ENCODE data around the gene ZBTB9.

DNA sequence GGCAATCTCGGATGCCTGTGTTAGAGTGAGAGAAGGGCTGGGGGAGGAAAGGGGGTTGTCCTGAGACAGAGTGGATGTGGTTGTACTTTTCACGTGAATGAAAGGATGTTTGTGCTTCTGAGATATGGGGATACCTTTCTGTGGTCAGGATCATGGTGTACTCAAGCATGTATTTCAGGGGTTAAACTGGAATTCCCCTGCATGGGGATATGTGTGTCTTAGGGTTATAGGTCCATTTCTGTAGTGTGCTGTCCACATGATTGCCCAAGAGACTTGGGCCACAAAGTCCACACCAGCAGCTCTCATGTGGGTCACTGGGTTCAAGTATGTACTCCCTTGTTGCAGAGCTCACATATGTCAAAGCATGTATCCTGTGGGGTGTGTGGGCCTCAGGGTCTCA is 24.0 kb upstream of the ZBTB9 start:
- TF ChIP-seq JUND (IDR thresholded peaks at IDR 0.05): peak in 1 of 2 donors; percentile 34
- no peak for TF ChIP-seq RAD21 (IDR thresholded peaks at IDR 0.05)
- TF ChIP-seq, protein P1, sequence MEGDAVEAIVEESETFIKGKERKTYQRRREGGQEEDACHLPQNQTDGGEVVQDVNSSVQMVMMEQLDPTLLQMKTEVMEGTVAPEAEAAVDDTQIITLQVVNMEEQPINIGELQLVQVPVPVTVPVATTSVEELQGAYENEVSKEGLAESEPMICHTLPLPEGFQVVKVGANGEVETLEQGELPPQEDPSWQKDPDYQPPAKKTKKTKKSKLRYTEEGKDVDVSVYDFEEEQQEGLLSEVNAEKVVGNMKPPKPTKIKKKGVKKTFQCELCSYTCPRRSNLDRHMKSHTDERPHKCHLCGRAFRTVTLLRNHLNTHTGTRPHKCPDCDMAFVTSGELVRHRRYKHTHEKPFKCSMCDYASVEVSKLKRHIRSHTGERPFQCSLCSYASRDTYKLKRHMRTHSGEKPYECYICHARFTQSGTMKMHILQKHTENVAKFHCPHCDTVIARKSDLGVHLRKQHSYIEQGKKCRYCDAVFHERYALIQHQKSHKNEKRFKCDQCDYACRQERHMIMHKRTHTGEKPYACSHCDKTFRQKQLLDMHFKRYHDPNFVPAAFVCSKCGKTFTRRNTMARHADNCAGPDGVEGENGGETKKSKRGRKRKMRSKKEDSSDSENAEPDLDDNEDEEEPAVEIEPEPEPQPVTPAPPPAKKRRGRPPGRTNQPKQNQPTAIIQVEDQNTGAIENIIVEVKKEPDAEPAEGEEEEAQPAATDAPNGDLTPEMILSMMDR (IDR thresholded peaks at IDR 0.05; ENCODE audit: low read depth, low read length, missing input control): no peak
- TF ChIP-seq GABPA (IDR thresholded peaks at IDR 0.05 in 1 of 2, conservative IDR thresholded peaks at IDR 0.05 in 1 of 2): no peak
- TF ChIP-seq, protein P2, sequence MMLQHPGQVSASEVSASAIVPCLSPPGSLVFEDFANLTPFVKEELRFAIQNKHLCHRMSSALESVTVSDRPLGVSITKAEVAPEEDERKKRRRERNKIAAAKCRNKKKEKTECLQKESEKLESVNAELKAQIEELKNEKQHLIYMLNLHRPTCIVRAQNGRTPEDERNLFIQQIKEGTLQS (IDR thresholded peaks at IDR 0.05): no peak
- TF ChIP-seq, protein P3, sequence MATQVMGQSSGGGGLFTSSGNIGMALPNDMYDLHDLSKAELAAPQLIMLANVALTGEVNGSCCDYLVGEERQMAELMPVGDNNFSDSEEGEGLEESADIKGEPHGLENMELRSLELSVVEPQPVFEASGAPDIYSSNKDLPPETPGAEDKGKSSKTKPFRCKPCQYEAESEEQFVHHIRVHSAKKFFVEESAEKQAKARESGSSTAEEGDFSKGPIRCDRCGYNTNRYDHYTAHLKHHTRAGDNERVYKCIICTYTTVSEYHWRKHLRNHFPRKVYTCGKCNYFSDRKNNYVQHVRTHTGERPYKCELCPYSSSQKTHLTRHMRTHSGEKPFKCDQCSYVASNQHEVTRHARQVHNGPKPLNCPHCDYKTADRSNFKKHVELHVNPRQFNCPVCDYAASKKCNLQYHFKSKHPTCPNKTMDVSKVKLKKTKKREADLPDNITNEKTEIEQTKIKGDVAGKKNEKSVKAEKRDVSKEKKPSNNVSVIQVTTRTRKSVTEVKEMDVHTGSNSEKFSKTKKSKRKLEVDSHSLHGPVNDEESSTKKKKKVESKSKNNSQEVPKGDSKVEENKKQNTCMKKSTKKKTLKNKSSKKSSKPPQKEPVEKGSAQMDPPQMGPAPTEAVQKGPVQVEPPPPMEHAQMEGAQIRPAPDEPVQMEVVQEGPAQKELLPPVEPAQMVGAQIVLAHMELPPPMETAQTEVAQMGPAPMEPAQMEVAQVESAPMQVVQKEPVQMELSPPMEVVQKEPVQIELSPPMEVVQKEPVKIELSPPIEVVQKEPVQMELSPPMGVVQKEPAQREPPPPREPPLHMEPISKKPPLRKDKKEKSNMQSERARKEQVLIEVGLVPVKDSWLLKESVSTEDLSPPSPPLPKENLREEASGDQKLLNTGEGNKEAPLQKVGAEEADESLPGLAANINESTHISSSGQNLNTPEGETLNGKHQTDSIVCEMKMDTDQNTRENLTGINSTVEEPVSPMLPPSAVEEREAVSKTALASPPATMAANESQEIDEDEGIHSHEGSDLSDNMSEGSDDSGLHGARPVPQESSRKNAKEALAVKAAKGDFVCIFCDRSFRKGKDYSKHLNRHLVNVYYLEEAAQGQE (IDR thresholded peaks at IDR 0.05): no peak
- TF ChIP-seq EGR1 (IDR thresholded peaks at IDR 0.05; ENCODE audit: low read depth in 2 of 2): no peak
- no peak for TF ChIP-seq TAF1 (conservative IDR thresholded peaks at IDR 0.05)
- TF ChIP-seq, protein P4, sequence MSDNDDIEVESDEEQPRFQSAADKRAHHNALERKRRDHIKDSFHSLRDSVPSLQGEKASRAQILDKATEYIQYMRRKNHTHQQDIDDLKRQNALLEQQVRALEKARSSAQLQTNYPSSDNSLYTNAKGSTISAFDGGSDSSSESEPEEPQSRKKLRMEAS (IDR thresholded peaks at IDR 0.05): no peak
- TF ChIP-seq SP1 (IDR thresholded peaks at IDR 0.05): peak; percentile 51
